IMR-90 (cell line): ENCODE results near the gene RNF14. TPM values are rescaled to one million over a fixed set of nuclear protein-coding genes. Genes with fewer than 3 reads are reported as not detected.

ENCODE experiments used
- ATAC-seq: fragments of 200-7000 bp; cut with Tn5 transposase; 2 replicates; pipeline ENCODE4 v1.9.1; 2020; ENCODE audit warnings: low read depth, mild to moderate bottlenecking, moderate library complexity
- BruUV-seq: library from RNA; stranded (reverse); fragments of 400-500 nt; replicated peaks from 2 replicates; lab custom pipeline; 2021; lab: Mats Ljungman, UMichigan
- CTCF ChIA-PET: fragments of 300-600 bp; formaldehyde crosslinking; extraction: SDS; loops from one replicate; lab custom pipeline; 2021; ENCODE audit warnings: antibody characterized with exemption; lab: Yijun Ruan, JAX
- POLR2A ChIA-PET: fragments of 300-600 bp; sonication (Branson Sonifier 250); formaldehyde crosslinking; loops from one replicate; lab custom pipeline; 2022; ENCODE audit warnings: antibody characterized with exemption; ENCODE audit not compliant: unreplicated experiment; lab: Charles Lee
- DNase-seq: peaks from one replicate; pipeline ENCODE4 v3.0.0; 2013
- H2AFZ ChIP-seq: replicated peaks from 2 replicates; pipeline ENCODE3; 2013; ENCODE audit warnings: low read length, mild to moderate bottlenecking; ENCODE audit not compliant: poor library complexity
- H2AK5ac ChIP-seq: 2 replicates; pipeline ENCODE4 v1.6.1; 2013; ENCODE audit warnings: low read depth, low read length, inconsistent platforms
- H2AK9ac ChIP-seq: replicated peaks from 2 replicates; pipeline ENCODE3; 2013; ENCODE audit warnings: mild to moderate bottlenecking, low read depth, low read length, moderate library complexity; ENCODE audit not compliant: poor library complexity
- H2BK120ac ChIP-seq: 2 replicates; pipeline ENCODE4 v1.6.1; 2013; ENCODE audit warnings: low read depth, low read length, inconsistent platforms
- H2BK15ac ChIP-seq: 3 replicates; pipeline ENCODE4 v1.6.1; 2013; ENCODE audit warnings: low read depth, low read length, inconsistent platforms
- H2BK20ac ChIP-seq: 2 replicates; pipeline ENCODE4 v1.6.1; 2013; ENCODE audit warnings: low read depth, mild to moderate bottlenecking, inconsistent platforms, low read length, moderate library complexity
- H2BK5ac ChIP-seq: 2 replicates; pipeline ENCODE4 v1.6.1; 2013; ENCODE audit warnings: mild to moderate bottlenecking, low read depth, low read length, inconsistent platforms; ENCODE audit not compliant: poor library complexity, severe bottlenecking
- H3K14ac ChIP-seq: replicated peaks from 2 replicates; pipeline ENCODE4 v1.6.1; 2013; ENCODE audit warnings: low read depth, low read length, inconsistent platforms
- H3K18ac ChIP-seq: 2 replicates; pipeline ENCODE4 v1.6.1; 2013; ENCODE audit warnings: low read depth, low read length, control low read depth
- H3K23ac ChIP-seq: 2 replicates; pipeline ENCODE4 v1.6.1; 2013; ENCODE audit warnings: low read depth, low read length, inconsistent platforms
- H3K27ac ChIP-seq: 2 replicates; pipeline ENCODE4 v1.5.1; 2013; ENCODE audit warnings: mild to moderate bottlenecking, control low read depth, low read length; ENCODE audit not compliant: insufficient read depth
- H3K27me3 ChIP-seq: 2 replicates; pipeline ENCODE4 v1.6.1; 2013; ENCODE audit warnings: low read length; ENCODE audit not compliant: control insufficient read depth, insufficient read depth
- H3K36me3 ChIP-seq: 2 replicates; pipeline ENCODE4 v1.6.1; 2013; ENCODE audit warnings: low read length, mixed read lengths; ENCODE audit not compliant: control insufficient read depth, insufficient read depth
- H3K4ac ChIP-seq: 2 replicates; pipeline ENCODE4 v1.6.1; 2013; ENCODE audit warnings: low read depth, low read length, inconsistent platforms
- H3K4me1 ChIP-seq: 2 replicates; pipeline ENCODE4 v1.6.1; 2013; ENCODE audit warnings: low read length, mixed read lengths; ENCODE audit not compliant: control insufficient read depth, insufficient read depth
- H3K4me2 ChIP-seq: 2 replicates; pipeline ENCODE4 v1.6.1; 2013; ENCODE audit warnings: low read depth, mild to moderate bottlenecking, control low read depth, low read length, moderate library complexity
- H3K4me3 ChIP-seq: 2 replicates; pipeline ENCODE4 v1.5.1; 2013; ENCODE audit warnings: low read depth, mild to moderate bottlenecking, control low read depth, low read length, moderate library complexity; ENCODE audit not compliant: insufficient read depth
- H3K56ac ChIP-seq: 2 replicates; pipeline ENCODE4 v1.6.1; 2013; ENCODE audit warnings: low read length, inconsistent platforms; ENCODE audit not compliant: insufficient read depth; ENCODE audit errors: extremely low read depth
- H3K79me1 ChIP-seq, 2 experiments: 2 replicates each; pipeline ENCODE4 v1.6.1; 2013; ENCODE audit warnings: low read length in 2 of 2, inconsistent platforms in 1 of 2, low read depth in 1 of 2
- H3K9ac ChIP-seq: 2 replicates; pipeline ENCODE4 v1.6.1; 2013; ENCODE audit warnings: low read depth, low read length, control low read depth
- H3K9me1 ChIP-seq: 2 replicates; pipeline ENCODE4 v1.6.1; 2013; ENCODE audit warnings: low read length, inconsistent platforms; ENCODE audit not compliant: insufficient read depth
- H3K9me3 ChIP-seq: 2 replicates; pipeline ENCODE4 v1.6.1; 2013; ENCODE audit warnings: low read length; ENCODE audit not compliant: control insufficient read depth, insufficient read depth
- H4K20me1 ChIP-seq: 2 replicates; pipeline ENCODE4 v1.6.1; 2013; ENCODE audit warnings: low read length, inconsistent platforms; ENCODE audit not compliant: insufficient read depth
- H4K5ac ChIP-seq: 2 replicates; pipeline ENCODE4 v1.6.1; 2013; ENCODE audit warnings: mild to moderate bottlenecking, low read depth, low read length, control low read depth
- H4K8ac ChIP-seq, 2 experiments: 2 replicates each; pipeline ENCODE4 v1.6.1; 2013; ENCODE audit warnings: low read depth in 2 of 2, low read length in 2 of 2, control low read depth in 1 of 2, inconsistent platforms in 1 of 2
- H4K91ac ChIP-seq: 2 replicates; pipeline ENCODE4 v1.6.1; 2013; ENCODE audit warnings: low read depth, low read length, inconsistent platforms; ENCODE audit not compliant: insufficient read depth
- BHLHE40 ChIP-seq: fragments of 150-350 bp; IDR thresholded peaks from 2 replicates; pipeline ENCODE4 v1.6.1; 2016; ENCODE audit warnings: mild to moderate bottlenecking, low read depth, low read length
- CEBPB ChIP-seq: IDR thresholded peaks from 2 replicates; pipeline ENCODE4 v1.6.1; 2012; ENCODE audit warnings: low read depth, low read length, improper control_type of control experiment
- CHD1 ChIP-seq: IDR thresholded peaks from 2 replicates; pipeline ENCODE4 v1.6.1; 2012; ENCODE audit warnings: low read depth, low read length, improper control_type of control experiment
- CTCF ChIP-seq: conservative IDR thresholded peaks from 2 replicates; pipeline ENCODE4 v1.5.1; 2012; ENCODE audit warnings: mild to moderate bottlenecking, low read depth, low read length, improper control_type of control experiment
- ELK1 ChIP-seq: fragments of 150-350 bp; IDR thresholded peaks from 2 replicates; pipeline ENCODE4 v1.6.1; 2016; ENCODE audit warnings: low read depth, mild to moderate bottlenecking, low read length, moderate library complexity, borderline replicate concordance
- FOS ChIP-seq: fragments of 150-350 bp; IDR thresholded peaks from 2 replicates; pipeline ENCODE4 v1.6.1; 2016; ENCODE audit warnings: low read depth, low read length
- MAFK ChIP-seq: IDR thresholded peaks from 2 replicates; pipeline ENCODE4 v1.6.1; 2012; ENCODE audit warnings: low read depth, low read length, improper control_type of control experiment
- MAZ ChIP-seq: IDR thresholded peaks from 2 replicates; pipeline ENCODE4 v1.6.1; 2012; ENCODE audit warnings: low read depth, mild to moderate bottlenecking, low read length, improper control_type of control experiment, moderate library complexity, borderline replicate concordance
- MXI1 ChIP-seq: IDR thresholded peaks from 2 replicates; pipeline ENCODE4 v1.6.1; 2012; ENCODE audit warnings: low read depth, mild to moderate bottlenecking, low read length, moderate library complexity, borderline replicate concordance
- NFE2L2 ChIP-seq: fragments of 150-350 bp; IDR thresholded peaks from 2 replicates; pipeline ENCODE4 v1.6.1; 2016; ENCODE audit warnings: low read depth, mild to moderate bottlenecking, low read length
- POLR2A ChIP-seq: IDR thresholded peaks from 2 replicates; pipeline ENCODE4 v1.6.1; 2012; ENCODE audit warnings: mild to moderate bottlenecking, low read depth, low read length
- RAD21 ChIP-seq: IDR thresholded peaks from 2 replicates; pipeline ENCODE4 v1.6.1; 2012; ENCODE audit warnings: low read length, improper control_type of control experiment
- RCOR1 ChIP-seq: IDR thresholded peaks from 2 replicates; pipeline ENCODE4 v1.6.1; 2012; ENCODE audit warnings: mild to moderate bottlenecking, low read length, improper control_type of control experiment; ENCODE audit not compliant: insufficient replicate concordance
- RFX5 ChIP-seq: IDR thresholded peaks from 2 replicates; pipeline ENCODE4 v1.8.0; 2012; ENCODE audit warnings: low read depth, mild to moderate bottlenecking, low read length, moderate library complexity
- SMC3 ChIP-seq: fragments of 150-350 bp; IDR thresholded peaks from 2 replicates; pipeline ENCODE4 v1.6.1; 2016; ENCODE audit warnings: low read depth, mild to moderate bottlenecking, antibody characterized with exemption, low read length, moderate library complexity
- USF2 ChIP-seq: fragments of 150-350 bp; IDR thresholded peaks from 2 replicates; pipeline ENCODE4 v1.6.1; 2017; ENCODE audit warnings: mild to moderate bottlenecking, antibody characterized with exemption, low read length, low read depth
- WGBS, 2 experiments: methylation state at CpG; one replicate each; pipeline versions ENCODE4 v1.1.5 to v1.1.7; 2013; ENCODE audit warnings: missing lambda C conversion rate in 2 of 2; ENCODE audit not compliant: insufficient read length in 1 of 2; ENCODE audit errors: extremely low coverage in 2 of 2; 5-methylcytosine and 5-hydroxymethylcytosine counted together
- dilution Hi-C: fragments of 300-500 bp; cut with HindIII; formaldehyde crosslinking; loops from one replicate; pipeline ENCODE4 v1.14.3; 2018; ENCODE audit warnings: low sequenced_read_pairs; ENCODE audit not compliant: unreplicated experiment
- in situ Hi-C: fragments of 300-500 bp; cut with MboI; formaldehyde crosslinking; loops from 3 replicates; pipeline ENCODE4 v1.14.3; 2019; ENCODE audit warnings: low sequenced_read_pairs, inconsistent platforms, mixed read lengths
- intact Hi-C: fragments of 100-400 bp; cut with micrococcal nuclease; formaldehyde crosslinking; loops from 2 replicates; pipeline ENCODE4 v1.10.0; 2022
- polyA plus RNA-seq, 3 experiments: library from polyadenylated mRNA; depleted of rRNA; stranded (reverse); fragments of >200 nt; gene quantifications; 2 replicates each; pipeline ENCODE4 v1.2.3, GENCODE V29; 2012; ENCODE audit warnings: low replicate concordance in 1 of 3
- total RNA-seq: library from RNA; depleted of rRNA; stranded (reverse); fragments of >200 nt; gene quantifications from 2 replicates; pipeline ENCODE4 v1.2.3, GENCODE V29; 2012

RNF14 gene
- total and polyA plus RNA-seq, 2 of the 4 experiments (the other 2 are of a cell fraction), result 36.1 to 106 TPM

- Histone ChIP-seq H2BK20ac (no peak overlapping the region), H4K8ac (no peak overlapping the region), H2BK5ac (no peak overlapping the region), H2BK120ac (no peak overlapping the region), H3K56ac (no peak overlapping the region), H3K4me3 (no peak overlapping the region), H2AK5ac (no peak overlapping the region), H3K27me3 (peaks cover 3% of the 10 kb centered on the region; the same call in 1 of the 2 replicates), H3K36me3 (peaks cover 15% of the 10 kb centered on the region), H3K4me2 (no peak overlapping the region), H2BK15ac (no peak overlapping the region), H3K4ac (no peak overlapping the region), H2AK9ac (no peak overlapping the region), H4K91ac (no peak overlapping the region), H3K4me1 (peaks cover 2% of the 10 kb centered on the region; the same call in 1 of the 2 replicates), H3K79me1 (no peaks in the 10 kb centered on the region), H3K27ac (no peak overlapping the region), H4K20me1 (peaks cover 3% of the 10 kb centered on the region; the same call in 1 of the 2 replicates), H3K18ac (no peak overlapping the region), H4K5ac (no peak overlapping the region), H3K9ac (no peak overlapping the region), H3K9me1 (peaks cover 7% of the 10 kb centered on the region; the same call in 1 of the 2 replicates), H3K14ac (no peak overlapping the region), H3K23ac (no peak overlapping the region), H3K9me3 (no peaks in the 10 kb centered on the region), H2AFZ (no peak overlapping the region)
- intact Hi-C loops, result no loop called here
- no peak for TF ChIP-seq RCOR1
- no peak for TF ChIP-seq MAZ
- no peak for TF ChIP-seq MXI1
- TF ChIP-seq FOS, result no peak
- TF ChIP-seq CHD1, result no peak
- TF ChIP-seq NFE2L2, result no peak
- no peak for TF ChIP-seq CTCF
- TF ChIP-seq SMC3, result no peak
- no peak for TF ChIP-seq RAD21
- TF ChIP-seq BHLHE40, result no peak
- no peak for TF ChIP-seq ELK1
- no peak for TF ChIP-seq RFX5
- TF ChIP-seq CEBPB, result no peak
- no peak for TF ChIP-seq USF2
- TF ChIP-seq POLR2A, result no peak
- no peak for TF ChIP-seq MAFK
- dilution Hi-C loops, result no loop called here
- ATAC-seq (no peak), DNase-seq (no peak)
- BruUV-seq, result no TSS peak
- POLR2A ChIA-PET, result interaction anchor here (0.5 kb wide), 1 partner anchor 26 kb away, joined by 11 read pairs; no protein-coding TSS in a partner anchor
- CTCF ChIA-PET, result no interaction called here
- 86% methylated on average over 2 of the region's 9 CpGs; no CpG with 5 or more reads in 1 of the 2 experiments for WGBS, 2 experiments
- in situ Hi-C loops, result no loop called here
Observed at GRCh38 chr5:141942185-141942857, 26.6 kb upstream of the RNF14 start.
